ENCODE measurements around the gene SERPINB8. TPM values are rescaled to one million over a fixed set of nuclear protein-coding genes. Genes with fewer than 3 reads are reported as not detected.
A peak's percentile ranks its signal among the peaks of the same experiment; 100 is the strongest.

The SERPINB8 gene
- total and polyA plus RNA-seq, 2 donors (not counting 1 experiment from before 2014, with no cell fraction given), result 14.4 to 22.1 TPM

GRCh38 chr18:64011513-64011912 is 41.6 kb downstream of the SERPINB8 start:
- no peaks in the 10 kb centered on the region for H3K27me3 ChIP-seq (replicated peaks in 1 of 4; ENCODE audit: control extremely low read depth in 1 of 4, control insufficient read depth in 3 of 4, insufficient read depth in 4 of 4, low read length in 3 of 4)
- H3K4me1 ChIP-seq (ENCODE audit: control insufficient read depth in 2 of 2, insufficient read depth in 2 of 2, low read length in 2 of 2), result no peaks in the 10 kb centered on the region
- H3K27ac ChIP-seq (ENCODE audit: low read length in 2 of 2), result no peak overlapping the region
- Mint-ChIP-seq H3K4me3 (no peak overlapping the region), H3K9me3 (ENCODE audit: insufficient read depth) (no peaks in the 10 kb centered on the region), H3K27me3 (no peaks in the 10 kb centered on the region), H3K4me1 (no peaks in the 10 kb centered on the region), H3K27ac (no peak overlapping the region)
- H3K9ac ChIP-seq (ENCODE audit: low read length), result no peak overlapping the region
- no peaks in the 10 kb centered on the region for H4K20me1 ChIP-seq (ENCODE audit: control insufficient read depth, insufficient read depth, low read length, poor library complexity, severe bottlenecking)
- ChIA-PET CTCF (interaction anchor here (1.0 to 1.8 kb wide), 3 partner anchors 10 to 48 kb away, joined by 3 to 4 read pairs (median 3); no protein-coding TSS in a partner anchor), POLR2A (no interaction called here)
- no peaks in the 10 kb centered on the region for H3K79me2 ChIP-seq (ENCODE audit: control insufficient read depth, insufficient read depth, low read length)
- intact Hi-C loops (cut with micrococcal nuclease), result no loop called here
- no peaks in the 10 kb centered on the region for H3K36me3 ChIP-seq (replicated peaks in 1 of 2; ENCODE audit: control extremely low read depth in 1 of 2, control insufficient read depth in 1 of 2, extremely low read depth in 1 of 2, insufficient read depth in 2 of 2, low read length in 1 of 2)
- no peak overlapping the region for H3K4me2 ChIP-seq (replicated peaks; ENCODE audit: low read depth, low read length, poor library complexity, severe bottlenecking)
- WGBS (ENCODE audit: insufficient coverage), result 100% methylated on average over 2 of the region's 2 CpGs
- TF ChIP-seq CTCF (IDR thresholded peaks at IDR 0.05), result no peak
- TF ChIP-seq EZH2 (IDR thresholded peaks at IDR 0.05; ENCODE audit: borderline replicate concordance, insufficient read depth, low read depth, low read length, poor library complexity, severe bottlenecking), result no peak
- no peak for DNase-seq
- ATAC-seq (ENCODE audit: low read depth), result no peak
- no peak overlapping the region for H3K4me3 ChIP-seq (ENCODE audit: control extremely low read depth in 1 of 5, extremely low read depth in 1 of 5, insufficient read depth in 1 of 5, low read depth in 2 of 5, low read length in 4 of 5)
- H2AFZ ChIP-seq (ENCODE audit: insufficient read depth, low read depth, low read length, poor library complexity, severe bottlenecking), result no peak overlapping the region
- peaks cover 0 to 1% (median 0%) of the 10 kb centered on the region in 3 donors for H3K9me3 ChIP-seq (ENCODE audit: control extremely low read depth in 1 of 3, control insufficient read depth in 2 of 3, insufficient read depth in 1 of 3, low read length in 2 of 3)

GRCh38 chr18:64017870-64018269 is 48.0 kb downstream of the SERPINB8 start:
- WGBS (ENCODE audit: insufficient coverage), result no CpG with 5 or more reads among the region's 1 CpG
- CTCF ChIA-PET, result interaction anchor here (0.7 to 1.0 kb wide), 2 partner anchors 20 to 359 kb away, joined by 3 read pairs; no protein-coding TSS in a partner anchor
- intact Hi-C loops (cut with micrococcal nuclease), result no loop called here

More at GRCh38 chr18:64017870-64018269, 48.0 kb downstream of the SERPINB8 start:
- no peaks in the 10 kb centered on the region for H3K4me1 Mint-ChIP-seq
- H3K4me2 ChIP-seq (replicated peaks; ENCODE audit: low read depth, low read length, poor library complexity, severe bottlenecking), result no peak overlapping the region
- H3K4me3 Mint-ChIP-seq, result no peak overlapping the region
- TF ChIP-seq CTCF (IDR thresholded peaks at IDR 0.05) (peak; percentile 60), EZH2 (IDR thresholded peaks at IDR 0.05; ENCODE audit: borderline replicate concordance, insufficient read depth, low read depth, low read length, poor library complexity, severe bottlenecking) (no peak)
- no peak overlapping the region for H3K27ac ChIP-seq (ENCODE audit: low read length in 2 of 2)
- H3K27me3 ChIP-seq (replicated peaks in 1 of 4; ENCODE audit: control extremely low read depth in 1 of 4, control insufficient read depth in 3 of 4, insufficient read depth in 4 of 4, low read length in 3 of 4), result no peaks in the 10 kb centered on the region
- no peaks in the 10 kb centered on the region for H4K20me1 ChIP-seq (ENCODE audit: control insufficient read depth, insufficient read depth, low read length, poor library complexity, severe bottlenecking)
- POLR2A ChIA-PET, result no interaction called here
- no peak overlapping the region for H3K4me3 ChIP-seq (ENCODE audit: control extremely low read depth in 1 of 5, extremely low read depth in 1 of 5, insufficient read depth in 1 of 5, low read depth in 2 of 5, low read length in 4 of 5)
- no peaks in the 10 kb centered on the region for H3K4me1 ChIP-seq (ENCODE audit: control insufficient read depth in 2 of 2, insufficient read depth in 2 of 2, low read length in 2 of 2)
- no peak for ATAC-seq (ENCODE audit: low read depth)
- H2AFZ ChIP-seq (ENCODE audit: insufficient read depth, low read depth, low read length, poor library complexity, severe bottlenecking), result no peak overlapping the region
- H3K27ac Mint-ChIP-seq, result no peak overlapping the region
- no peaks in the 10 kb centered on the region for H3K79me2 ChIP-seq (ENCODE audit: control insufficient read depth, insufficient read depth, low read length)
- no peak overlapping the region for H3K9ac ChIP-seq (ENCODE audit: low read length)
- no peak for DNase-seq
- no peaks in the 10 kb centered on the region for H3K9me3 ChIP-seq (ENCODE audit: control extremely low read depth in 1 of 3, control insufficient read depth in 2 of 3, insufficient read depth in 1 of 3, low read length in 2 of 3)
- H3K9me3 Mint-ChIP-seq (ENCODE audit: insufficient read depth), result no peaks in the 10 kb centered on the region
- no peaks in the 10 kb centered on the region for H3K27me3 Mint-ChIP-seq
- no peaks in the 10 kb centered on the region for H3K36me3 ChIP-seq (replicated peaks in 1 of 2; ENCODE audit: control extremely low read depth in 1 of 2, control insufficient read depth in 1 of 2, extremely low read depth in 1 of 2, insufficient read depth in 2 of 2, low read length in 1 of 2)
